ENCODE results near the gene ROMO1.

DNA sequence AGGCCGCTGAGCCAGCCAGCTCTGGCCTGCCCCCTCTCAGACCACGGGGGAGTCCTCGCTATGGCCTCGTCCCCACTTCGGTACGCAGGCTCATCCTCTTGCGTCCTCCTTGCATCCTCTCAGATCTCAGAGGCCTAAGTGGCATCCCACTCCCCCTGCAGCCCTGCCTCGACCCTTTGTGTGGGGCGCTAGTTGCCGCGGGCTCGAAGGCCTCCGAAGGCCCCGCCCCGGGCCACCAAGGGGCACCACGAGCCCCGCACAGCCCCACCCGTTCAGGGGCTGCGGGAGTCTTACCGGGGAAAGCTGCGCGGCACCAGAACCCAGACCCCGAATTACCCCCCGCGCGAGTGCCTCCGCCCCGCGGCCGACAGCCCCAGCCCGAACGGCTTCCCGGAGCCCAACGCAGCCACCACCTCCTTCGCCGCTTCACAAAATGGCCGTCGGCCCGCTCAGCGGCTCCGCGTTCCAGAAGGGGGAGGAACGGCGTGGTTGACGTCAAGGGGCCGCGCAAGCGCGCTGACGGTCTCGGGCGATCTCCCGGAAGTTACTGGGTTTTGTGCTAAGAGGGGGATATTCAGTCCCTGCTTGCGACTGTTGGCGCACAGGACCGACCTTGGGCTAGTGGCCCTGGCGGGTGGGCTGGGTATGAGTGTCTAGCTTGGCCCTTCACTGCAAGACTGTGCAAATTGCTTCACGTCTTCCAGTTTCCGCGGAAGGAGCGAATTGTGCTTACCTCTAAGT lies 34.6 kb upstream of the ROMO1 start, which contains the start of the genes CPNE1 and RBM12:
- TF ChIP-seq, protein P1, sequence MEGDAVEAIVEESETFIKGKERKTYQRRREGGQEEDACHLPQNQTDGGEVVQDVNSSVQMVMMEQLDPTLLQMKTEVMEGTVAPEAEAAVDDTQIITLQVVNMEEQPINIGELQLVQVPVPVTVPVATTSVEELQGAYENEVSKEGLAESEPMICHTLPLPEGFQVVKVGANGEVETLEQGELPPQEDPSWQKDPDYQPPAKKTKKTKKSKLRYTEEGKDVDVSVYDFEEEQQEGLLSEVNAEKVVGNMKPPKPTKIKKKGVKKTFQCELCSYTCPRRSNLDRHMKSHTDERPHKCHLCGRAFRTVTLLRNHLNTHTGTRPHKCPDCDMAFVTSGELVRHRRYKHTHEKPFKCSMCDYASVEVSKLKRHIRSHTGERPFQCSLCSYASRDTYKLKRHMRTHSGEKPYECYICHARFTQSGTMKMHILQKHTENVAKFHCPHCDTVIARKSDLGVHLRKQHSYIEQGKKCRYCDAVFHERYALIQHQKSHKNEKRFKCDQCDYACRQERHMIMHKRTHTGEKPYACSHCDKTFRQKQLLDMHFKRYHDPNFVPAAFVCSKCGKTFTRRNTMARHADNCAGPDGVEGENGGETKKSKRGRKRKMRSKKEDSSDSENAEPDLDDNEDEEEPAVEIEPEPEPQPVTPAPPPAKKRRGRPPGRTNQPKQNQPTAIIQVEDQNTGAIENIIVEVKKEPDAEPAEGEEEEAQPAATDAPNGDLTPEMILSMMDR (IDR thresholded peaks at IDR 0.05; ENCODE audit: control extremely low read depth in 1 of 3, insufficient read depth in 1 of 3, low read depth in 1 of 3, low read length in 3 of 3): no peak
- peak; percentile 79 for TF ChIP-seq NRF1 (IDR thresholded peaks at IDR 0.05; ENCODE audit: low read depth, low read length)
- no peak for TF ChIP-seq EZH2 (IDR thresholded peaks at IDR 0.05; ENCODE audit: low read depth, low read length, severe bottlenecking)
- TF ChIP-seq FOSL1 (IDR thresholded peaks at IDR 0.05; ENCODE audit: insufficient read depth, low read depth, low read length): no peak
- peak; percentile 26; the same call in 1 of the 2 replicates for TF ChIP-seq SP1 (IDR thresholded peaks at IDR 0.05; ENCODE audit: low read depth, low read length)
- TF ChIP-seq SAP30 (IDR thresholded peaks at IDR 0.05; ENCODE audit: insufficient read depth, insufficient replicate concordance, low read length): no peak
- TF ChIP-seq EP300 (IDR thresholded peaks at IDR 0.05; ENCODE audit: borderline replicate concordance in 1 of 2, low read depth in 2 of 2, low read length in 2 of 2): peak in 1 of 2 experiments; percentile 22; a peak in 1 of 3 replicates
- peak; percentile 96 for TF ChIP-seq POLR2AphosphoS5 (IDR thresholded peaks at IDR 0.05; ENCODE audit: low read depth, low read length)
- TF ChIP-seq CHD2 (IDR thresholded peaks at IDR 0.05; ENCODE audit: low read length): no peak
- TF ChIP-seq CHD1 (IDR thresholded peaks at IDR 0.05; ENCODE audit: low read depth, low read length): no peak
- TF ChIP-seq JUND (IDR thresholded peaks at IDR 0.05; ENCODE audit: low read length): no peak
- TF ChIP-seq RAD21 (IDR thresholded peaks at IDR 0.05 in 1 of 2, conservative IDR thresholded peaks at IDR 0.05 in 1 of 2; ENCODE audit: low read depth in 2 of 2, low read length in 2 of 2): no peak
